ENCODE data around the gene ARSG. TPM values are rescaled to one million over a fixed set of nuclear protein-coding genes. Genes with fewer than 3 reads are reported as not detected.

ARSG gene
- total and polyA plus RNA-seq, 2 of the 8 experiments (the other 6 are each of a cell fraction or from before 2014, with no cell fraction given) = 3.3 to 4.0 TPM

- H3K9ac ChIP-seq (replicated peaks in 1 of 4; ENCODE audit: extremely low read depth in 1 of 4, low read depth in 3 of 4, low read length in 3 of 4) = no peak overlapping the region; a peak in 1 of 7 replicates
- H2BK20ac ChIP-seq (ENCODE audit: low read length) = no peak overlapping the region
- no peak overlapping the region for H3K23ac ChIP-seq (ENCODE audit: insufficient read length)
- H3K4ac ChIP-seq (replicated peaks; ENCODE audit: insufficient read length, low read depth, low read length) = no peak overlapping the region
- ChIA-PET CTCF (ENCODE audit: partially characterized antibody) (interaction anchor here (0.6 to 5.6 kb wide), 8 partner anchors 10 to 99 kb away, joined by 3 to 41 read pairs (median 3); no protein-coding TSS in a partner anchor), POLR2A (ENCODE audit: partially characterized antibody) (no interaction called here)
- no peak overlapping the region for H2BK12ac ChIP-seq (ENCODE audit: low read depth, low read length)
- H3K23me2 ChIP-seq (ENCODE audit: low read depth, low read length) = no peaks in the 10 kb centered on the region
- no peak overlapping the region for H3K56ac ChIP-seq (replicated peaks; ENCODE audit: insufficient read length, low read depth, low read length)
- no peak overlapping the region for H2BK5ac ChIP-seq (ENCODE audit: low read depth, low read length)
- no peak overlapping the region for H3K14ac ChIP-seq (ENCODE audit: insufficient read length)
- H2BK120ac ChIP-seq (replicated peaks; ENCODE audit: low read depth, low read length) = no peak overlapping the region
- no peak overlapping the region for H2AFZ ChIP-seq (ENCODE audit: low read length)
- 92% methylated on average over 6 of the region's 6 CpGs; no CpG with 5 or more reads in 1 of the 2 experiments for WGBS, 2 experiments (ENCODE audit: extremely low coverage in 1 of 2, insufficient coverage in 1 of 2, insufficient read length in 1 of 2, insufficient replicate concordance in 2 of 2, low coverage in 1 of 2, low lambda C conversion rate in 2 of 2, missing lambda C conversion rate in 1 of 2)
- H3K9me3 ChIP-seq (ENCODE audit: insufficient read depth in 2 of 2, low read depth in 1 of 2, low read length in 1 of 2) = no peaks in the 10 kb centered on the region
- H3K27ac ChIP-seq (ENCODE audit: low read depth, low read length) = no peak overlapping the region
- H3K4me2 ChIP-seq (ENCODE audit: insufficient read depth in 1 of 2, low read depth in 2 of 2, low read length in 2 of 2) = no peak overlapping the region
- no peaks in the 10 kb centered on the region; a peak in 1 of 7 replicates for H3K27me3 ChIP-seq (replicated peaks in 1 of 4; ENCODE audit: control insufficient read depth in 3 of 4, extremely low read depth in 1 of 4, insufficient read depth in 3 of 4, low read length in 3 of 4)
- no peak overlapping the region for H4K5ac ChIP-seq (ENCODE audit: insufficient read length, low read depth, low read length)
- DNase-seq (ENCODE audit: low read depth in 1 of 2, low spot score in 2 of 2) = no peak
- no peak overlapping the region for H2BK15ac ChIP-seq (ENCODE audit: low read length)
- H2AK5ac ChIP-seq (ENCODE audit: low read depth, low read length) = no peak overlapping the region
- no peak overlapping the region for H4K8ac ChIP-seq (ENCODE audit: extremely low read depth, insufficient read depth, low read length)
- no peak for TF ChIP-seq TEAD4 (IDR thresholded peaks at IDR 0.05; ENCODE audit: low read depth, low read length)
- no peak for TF ChIP-seq GTF2F1 (IDR thresholded peaks at IDR 0.05; ENCODE audit: borderline replicate concordance, low read depth, low read length)
- no peak for TF ChIP-seq SIRT6 (IDR thresholded peaks at IDR 0.05; ENCODE audit: low read length)
- TF ChIP-seq GABPA (IDR thresholded peaks at IDR 0.05; ENCODE audit: borderline replicate concordance, insufficient read depth, low read length) = no peak
- TF ChIP-seq CBX5 (IDR thresholded peaks at IDR 0.05; ENCODE audit: low read depth, low read length) = no peak
- TF ChIP-seq CREB1 (IDR thresholded peaks at IDR 0.05) = no peak
- TF ChIP-seq RNF2 (IDR thresholded peaks at IDR 0.05; ENCODE audit: borderline replicate concordance, low read depth, low read length, missing control alignments, poor library complexity, severe bottlenecking) = no peak
- no peak for TF ChIP-seq RFX5 (IDR thresholded peaks at IDR 0.05; ENCODE audit: borderline replicate concordance, low read depth, low read length)
- TF ChIP-seq KDM4A (IDR thresholded peaks at IDR 0.05; ENCODE audit: low read depth, low read length, severe bottlenecking) = no peak
- TF ChIP-seq NRF1 (IDR thresholded peaks at IDR 0.05; ENCODE audit: low read depth, low read length) = no peak
- no peak for TF ChIP-seq PHF8 (conservative IDR thresholded peaks at IDR 0.05; ENCODE audit: low read depth, low read length)
- TF ChIP-seq ASH2L (IDR thresholded peaks at IDR 0.05; ENCODE audit: low read length) = no peak
- FAIRE-seq = no peak
- H3K18ac ChIP-seq (ENCODE audit: extremely low read depth, low read length) = no peak overlapping the region
- H3K4me3 ChIP-seq (ENCODE audit: extremely low read depth in 1 of 4, insufficient read depth in 2 of 4, low read depth in 3 of 4, low read length in 4 of 4) = no peak overlapping the region
- no peaks in the 10 kb centered on the region for H3K36me3 ChIP-seq (ENCODE audit: control insufficient read depth in 2 of 4, insufficient read depth in 4 of 4, low read length in 3 of 4)
- no peaks in the 10 kb centered on the region for H3K79me2 ChIP-seq (ENCODE audit: control insufficient read depth in 1 of 2, insufficient read depth in 2 of 2, low read length in 2 of 2)
- no peak overlapping the region for H4K91ac ChIP-seq (replicated peaks; ENCODE audit: insufficient read length, low read length)
- H3K79me1 ChIP-seq (ENCODE audit: low read depth, low read length) = no peaks in the 10 kb centered on the region
- H3K4me1 ChIP-seq (replicated peaks in 1 of 4; ENCODE audit: control insufficient read depth in 3 of 4, insufficient read depth in 4 of 4, low read length in 3 of 4) = no peaks in the 10 kb centered on the region
- no peaks in the 10 kb centered on the region for H4K20me1 ChIP-seq (replicated peaks in 1 of 2; ENCODE audit: control insufficient read depth in 1 of 2, insufficient read depth in 2 of 2, low read length in 2 of 2)
Observed at GRCh38 chr17:68387435-68388218, 96.3 kb downstream of the ARSG start.

All from H1 (cell line).